Activated T-cell treated with anti-CD3 and anti-CD28 coated beads for 48 hours (primary cell): ENCODE results near the gene GIT2.
"Not testable (repeated sequence)": the region's sequence is repeated elsewhere in the genome, so short reads cannot be mapped to it uniquely, and the experiment has no call there.

Experiments
- DNase-seq: peaks from one replicate; pipeline ENCODE4 v3.0.0-alpha.2; 2020; ENCODE audit warnings: low read depth

The GIT2 gene

DNA sequence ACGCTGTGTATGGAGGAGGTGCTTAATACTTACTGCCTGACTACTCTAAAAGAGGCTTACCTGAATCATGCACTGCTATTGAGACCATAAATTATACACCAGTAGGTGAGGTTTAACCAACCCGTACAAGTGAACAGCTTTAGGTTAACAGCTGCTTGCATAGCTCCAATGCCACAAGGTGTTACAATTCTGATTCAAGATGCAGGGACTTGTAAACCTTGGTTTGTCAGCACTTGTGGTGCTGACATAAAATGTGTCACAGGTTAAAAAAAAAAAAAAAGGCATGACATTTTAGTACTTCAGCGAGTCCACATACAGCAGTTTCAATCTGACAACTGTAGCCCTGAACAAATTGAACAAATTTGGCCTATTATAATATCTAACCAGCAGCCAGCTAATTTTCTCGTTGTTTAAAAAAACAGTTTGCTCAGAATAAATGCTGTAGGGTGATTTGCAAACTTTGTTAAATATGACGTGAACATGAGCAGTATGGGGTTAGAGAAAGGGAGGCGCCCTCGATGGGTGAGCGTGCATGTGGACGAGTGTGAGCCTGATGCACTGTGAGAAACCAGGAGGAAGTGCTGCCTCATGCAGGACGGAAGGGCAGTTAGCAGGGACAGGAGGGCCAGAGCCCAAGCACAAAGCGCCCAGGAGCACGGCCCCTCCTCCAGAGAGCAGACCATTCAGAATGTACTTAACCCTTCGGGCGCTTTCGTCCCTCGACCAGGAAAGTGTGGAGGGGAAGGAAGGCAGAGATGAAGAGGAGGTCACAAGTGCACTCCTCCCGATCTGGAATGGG lies 51.4 kb downstream of the GIT2 start:
- DNase-seq: no peak

DNA sequence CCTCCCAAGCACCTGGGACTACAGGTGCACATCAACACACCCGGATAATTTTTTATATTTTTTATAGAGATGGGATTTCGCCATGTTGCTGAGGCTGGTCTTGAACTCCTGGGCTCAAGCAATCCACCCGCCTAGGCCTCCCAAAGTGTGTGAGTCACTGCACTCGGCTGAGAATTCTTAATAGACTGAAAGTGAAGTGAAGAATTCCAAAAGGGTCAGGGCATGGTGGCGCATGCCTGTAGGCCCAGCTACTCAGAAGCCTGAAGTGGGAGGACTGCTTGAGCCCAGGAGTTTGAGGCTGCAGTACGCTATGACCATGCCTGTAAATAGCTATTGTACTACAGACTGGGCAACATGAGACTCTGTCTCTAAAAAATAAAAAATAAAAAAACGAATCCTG lies 52.4 kb downstream of the GIT2 start:
- DNase-seq: no peak

DNA sequence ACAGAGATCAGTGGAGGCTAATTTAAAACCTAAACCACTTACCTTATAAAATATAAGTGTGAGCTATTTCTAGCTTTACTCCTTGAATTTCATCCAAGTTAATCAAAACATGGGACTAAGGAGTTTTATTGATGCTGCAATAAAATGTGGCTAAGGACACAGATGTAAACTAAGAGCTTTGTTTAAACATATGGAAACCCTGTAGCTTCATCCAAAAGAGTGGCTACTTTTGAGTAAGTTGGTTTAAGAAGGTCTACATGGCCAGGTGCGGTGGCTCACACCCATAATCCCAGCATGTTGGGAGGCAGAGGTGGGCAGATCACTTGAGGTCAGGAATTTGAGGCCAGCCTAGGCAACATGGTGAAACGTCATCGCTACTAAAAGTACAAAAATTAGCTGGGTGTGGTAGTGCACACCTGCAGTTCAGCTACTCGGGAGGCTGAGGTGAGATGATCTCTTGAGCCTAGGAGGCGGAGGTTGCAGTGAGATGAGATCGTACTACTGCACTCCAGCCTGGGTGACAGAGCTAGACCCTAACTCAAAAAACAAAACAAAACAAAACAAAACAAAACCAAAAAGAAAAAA lies 55.7 kb downstream of the GIT2 start:
- DNase-seq: no peak

DNA sequence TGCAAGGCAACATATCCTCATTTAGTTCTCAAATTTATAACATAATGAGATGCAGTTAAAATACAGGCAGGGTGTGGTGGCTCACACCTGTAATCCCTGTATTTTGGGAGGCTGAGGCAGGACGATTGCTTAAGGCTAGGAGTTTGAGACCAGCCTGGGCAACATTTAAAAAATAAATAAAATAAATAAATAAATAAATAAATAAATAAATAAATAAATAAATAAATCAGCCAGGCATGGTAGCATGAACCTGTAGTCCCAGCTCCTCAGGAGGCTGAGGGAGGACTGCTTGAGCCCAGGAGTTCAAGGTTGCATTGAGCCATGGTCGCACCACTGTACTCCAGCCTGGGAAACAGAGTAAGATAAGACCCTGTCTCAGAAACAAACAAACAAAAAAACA lies 56.7 kb downstream of the GIT2 start:
- DNase-seq: no peak

DNA sequence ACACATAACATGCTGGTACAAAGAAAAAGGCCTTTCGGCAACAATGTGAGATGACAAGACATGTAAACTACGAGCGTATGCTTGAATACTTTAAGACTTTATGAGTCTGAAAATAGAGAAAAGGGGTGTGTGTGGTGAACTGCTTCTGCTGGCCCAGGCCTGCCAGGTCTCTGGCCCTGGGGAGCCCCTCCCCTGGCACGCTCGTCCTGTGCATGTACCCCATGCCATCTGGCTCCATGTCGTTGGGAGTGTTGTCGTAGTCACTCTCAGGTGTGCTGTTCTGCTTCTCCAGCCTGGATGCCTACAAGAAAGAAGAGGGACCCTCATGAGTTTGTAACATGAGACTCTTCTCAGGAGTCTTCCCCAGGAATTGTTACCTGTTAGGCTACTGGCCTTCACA lies 57.2 kb downstream of the GIT2 start:
- DNase-seq: no peak

DNA sequence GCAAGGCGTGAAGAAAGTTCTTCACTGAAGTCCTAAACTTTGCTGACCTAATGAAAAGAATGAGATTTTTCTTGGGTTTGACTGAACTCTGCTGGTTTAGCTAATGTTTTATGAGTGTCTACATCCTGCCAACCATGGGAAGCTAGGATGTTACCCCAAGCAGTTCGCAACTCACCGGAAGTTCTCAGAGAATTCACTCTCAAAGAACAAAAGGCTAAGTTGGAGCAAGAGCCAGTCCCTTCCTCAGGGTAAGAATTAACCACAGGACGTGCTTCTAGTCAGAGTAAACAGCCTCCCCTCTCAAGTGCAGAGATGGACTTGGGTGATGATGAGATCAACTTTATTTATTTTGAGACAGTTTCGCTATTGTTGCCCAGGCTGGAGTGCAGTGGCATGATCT lies 58.8 kb downstream of the GIT2 start:
- no peak for DNase-seq

DNA sequence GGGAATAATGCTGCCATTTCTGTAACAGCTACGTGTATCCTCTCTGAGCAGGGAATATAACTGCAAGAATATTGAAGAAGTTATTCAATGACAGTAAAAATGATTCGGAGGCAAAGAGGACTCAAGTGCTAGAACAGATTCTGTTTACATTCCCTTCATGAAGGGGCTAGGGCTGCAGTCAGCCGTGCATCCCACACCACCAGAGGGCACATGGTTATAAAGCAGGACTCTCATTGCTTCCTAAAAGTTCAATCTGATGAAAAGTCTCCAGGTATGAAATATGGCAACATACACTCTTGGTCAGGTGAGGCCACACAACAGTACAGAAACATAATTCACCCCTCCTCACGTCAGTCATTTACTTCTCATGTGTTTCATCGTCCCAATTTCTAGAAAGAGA lies 62.1 kb downstream of the GIT2 start:
- no peak for DNase-seq

DNA sequence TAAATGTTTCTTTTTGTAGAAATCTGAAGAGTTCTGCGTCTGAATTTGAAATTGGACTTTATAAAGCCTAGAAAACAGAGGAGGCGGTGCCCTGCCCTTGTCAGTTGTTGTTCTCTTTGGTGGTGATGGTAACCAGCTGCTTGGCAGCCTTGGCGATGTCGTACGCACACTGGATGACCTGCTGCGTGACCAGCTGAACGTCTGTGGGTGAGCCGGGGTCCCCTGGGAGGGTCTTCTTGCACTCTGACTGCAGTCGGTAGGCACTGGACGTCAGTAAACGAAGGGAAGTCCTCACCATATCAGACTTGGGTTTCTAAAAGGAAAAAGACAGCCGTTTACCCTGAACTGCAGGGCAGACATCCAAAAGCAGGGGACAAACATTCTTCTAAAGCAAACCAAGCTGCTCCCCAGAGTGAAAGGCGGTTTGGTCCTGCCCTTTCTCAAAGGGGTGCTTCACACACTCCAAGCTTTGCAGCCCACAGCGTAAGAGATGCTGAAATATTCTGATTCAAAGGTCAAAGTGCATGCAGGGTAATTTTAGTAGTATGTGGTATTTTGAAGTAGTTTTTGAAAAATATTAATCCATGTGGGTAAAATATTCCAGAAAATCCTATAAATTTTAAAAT lies 63.2 kb downstream of the GIT2 start:
- no peak for DNase-seq

DNA sequence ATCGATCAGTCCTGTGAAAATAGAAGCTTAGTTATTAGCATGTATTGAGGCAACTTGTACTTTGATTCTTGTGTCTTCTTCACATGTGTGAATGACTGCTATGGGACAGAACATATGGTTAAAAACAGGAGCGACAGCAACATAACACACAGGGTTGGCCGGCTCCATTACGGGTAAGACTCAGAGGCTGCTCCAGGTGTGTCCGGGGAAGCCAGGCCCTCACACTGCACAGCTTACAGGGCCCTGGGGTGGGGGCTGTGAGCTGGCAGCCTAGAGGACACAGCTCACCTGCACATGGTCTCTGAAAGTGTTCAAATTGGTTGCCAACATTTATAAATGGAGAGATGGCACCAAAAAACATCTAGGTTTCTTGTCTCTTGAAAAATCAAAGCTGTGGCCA lies 65.0 kb downstream of the GIT2 start:
- no peak for DNase-seq

DNA sequence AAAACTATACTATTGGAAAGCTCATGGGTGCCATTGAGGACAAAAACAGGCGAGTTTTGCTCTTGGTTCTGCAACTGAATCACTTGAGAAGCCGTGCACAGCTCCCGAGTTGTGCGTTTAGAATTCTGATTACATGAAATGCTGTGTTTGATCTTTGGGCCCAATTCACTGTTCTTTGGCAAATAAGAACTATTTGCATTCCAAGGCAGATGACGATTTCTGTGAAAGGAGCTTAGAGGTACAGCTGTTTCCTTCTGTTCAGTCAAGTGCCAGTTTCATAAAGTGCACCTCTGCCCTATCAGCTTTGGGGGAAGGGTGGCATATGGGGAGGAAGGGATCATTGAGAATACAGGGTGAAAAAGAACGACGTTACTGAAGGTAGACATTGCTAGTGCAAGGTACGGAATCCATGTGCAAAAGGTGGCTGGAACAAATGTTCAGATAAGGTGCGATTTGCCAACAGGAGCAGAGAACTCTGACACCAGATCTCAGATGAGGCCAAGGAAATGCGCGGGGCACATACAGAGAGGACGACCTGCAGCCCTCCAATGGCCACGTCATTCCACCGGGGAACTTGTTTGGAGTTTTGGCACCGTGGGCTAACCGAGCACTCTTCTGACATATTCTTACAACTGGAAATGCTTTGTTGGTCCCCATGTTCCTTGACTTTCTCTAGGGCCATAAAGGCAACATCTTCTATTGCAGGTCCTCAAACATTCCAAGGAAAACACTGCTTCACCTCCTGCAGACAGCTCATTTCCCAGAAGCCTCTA lies 66.0 kb downstream of the GIT2 start:
- no peak for DNase-seq

DNA sequence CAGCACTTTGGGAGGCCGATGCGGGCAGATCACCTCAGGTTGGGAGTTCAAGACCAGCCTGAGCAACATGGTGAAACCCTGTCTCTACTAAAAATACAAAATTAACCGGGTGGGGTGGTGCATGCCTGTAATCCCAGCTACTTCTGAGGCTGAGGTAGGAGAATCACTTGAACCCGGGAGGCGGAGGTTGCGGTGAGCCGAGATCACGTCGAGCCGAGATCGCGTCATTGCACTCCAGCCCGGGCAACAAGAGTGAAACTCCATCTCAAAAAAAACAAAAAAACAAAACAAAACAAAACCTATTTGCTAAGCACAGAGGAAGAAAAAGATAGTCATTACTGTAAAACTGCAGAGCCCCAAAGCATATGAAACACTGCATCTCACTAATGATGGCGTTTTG lies 66.8 kb downstream of the GIT2 start:
- not testable (repeated sequence) for DNase-seq

DNA sequence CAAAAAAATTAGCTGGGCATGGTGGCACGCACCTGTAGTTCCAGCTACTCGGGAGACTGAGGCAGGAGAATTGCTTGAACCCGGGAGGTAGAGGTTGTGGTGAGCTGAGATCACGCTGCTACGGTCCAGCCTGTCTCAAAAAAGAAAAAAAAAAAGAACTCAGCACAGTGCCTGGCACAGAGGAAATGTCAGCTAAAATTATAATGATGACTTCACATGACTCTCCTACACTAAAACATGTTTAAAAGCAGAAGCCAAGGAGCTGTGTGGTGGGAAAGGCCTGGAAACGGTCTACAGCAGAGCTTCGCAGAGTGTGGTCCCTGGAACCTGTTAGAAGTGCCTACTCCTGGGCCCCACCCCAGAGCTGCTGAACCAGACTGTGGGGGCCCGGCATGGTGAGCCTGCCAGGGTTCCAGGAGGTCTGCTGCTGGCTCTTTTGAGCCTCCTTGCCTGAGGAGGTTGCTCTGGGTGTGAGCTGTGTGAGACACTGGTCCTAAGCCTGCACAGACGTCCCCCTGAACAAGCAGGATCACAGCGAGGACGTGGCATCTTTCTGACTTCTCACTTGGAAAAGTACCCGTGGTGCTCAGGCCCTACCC lies 68.0 kb downstream of the GIT2 start:
- DNase-seq: no peak

DNA sequence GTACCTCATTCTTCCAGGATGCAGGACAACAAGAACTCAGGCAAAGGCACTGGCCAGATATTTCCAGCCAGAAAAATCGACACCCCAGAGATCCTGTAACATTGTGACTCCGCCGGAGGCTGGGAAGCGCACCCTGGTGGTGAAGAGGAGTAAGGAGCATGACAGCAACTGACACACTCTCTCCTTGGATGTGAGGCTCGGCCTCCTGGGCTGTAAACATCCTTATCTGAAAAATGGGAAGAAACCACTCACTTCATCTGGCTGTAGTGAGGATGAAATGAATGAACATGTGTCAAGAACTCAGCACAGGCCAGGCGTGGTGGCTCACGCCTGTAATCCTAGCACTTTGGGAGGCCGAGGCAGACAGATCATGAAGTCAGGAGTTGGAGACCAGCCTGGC lies 68.5 kb downstream of the GIT2 start:
- peak; percentile 15 for DNase-seq

DNA sequence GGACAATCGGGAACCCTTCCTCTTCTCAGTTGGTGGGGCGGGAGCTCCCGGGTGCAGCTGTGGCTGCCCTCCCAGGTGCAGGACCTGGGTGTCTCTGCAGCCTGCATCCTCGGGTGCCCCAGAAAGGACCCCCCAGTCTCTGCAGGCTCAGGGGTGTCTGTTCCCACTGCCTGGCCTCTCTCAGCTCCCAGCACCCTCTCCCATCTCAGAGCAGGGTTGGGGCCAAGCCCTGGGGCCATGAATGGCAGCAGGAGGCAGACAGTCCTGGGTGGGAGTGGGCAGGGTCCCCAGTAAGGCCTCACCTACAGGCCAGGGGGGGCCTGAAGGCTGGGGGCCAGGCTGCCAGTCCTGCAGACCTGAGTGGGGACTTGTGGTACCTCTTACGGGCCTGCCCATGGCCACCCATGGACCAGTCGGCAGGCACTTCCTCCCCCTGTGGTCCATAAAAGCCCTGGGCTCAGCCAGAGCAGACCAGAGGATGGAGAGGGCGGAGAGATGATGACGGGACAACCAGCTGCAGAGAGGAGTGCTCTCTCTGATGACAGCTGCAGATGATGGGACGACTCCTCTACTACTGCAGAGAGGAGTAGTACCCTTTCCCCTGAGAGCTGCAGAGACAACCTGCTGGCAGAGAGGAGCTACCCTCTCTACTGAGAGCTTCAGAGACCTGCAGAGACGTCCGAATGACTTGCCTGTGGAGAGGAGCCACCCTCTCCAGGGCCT lies 69.5 kb downstream of the GIT2 start:
- DNase-seq: no peak

DNA sequence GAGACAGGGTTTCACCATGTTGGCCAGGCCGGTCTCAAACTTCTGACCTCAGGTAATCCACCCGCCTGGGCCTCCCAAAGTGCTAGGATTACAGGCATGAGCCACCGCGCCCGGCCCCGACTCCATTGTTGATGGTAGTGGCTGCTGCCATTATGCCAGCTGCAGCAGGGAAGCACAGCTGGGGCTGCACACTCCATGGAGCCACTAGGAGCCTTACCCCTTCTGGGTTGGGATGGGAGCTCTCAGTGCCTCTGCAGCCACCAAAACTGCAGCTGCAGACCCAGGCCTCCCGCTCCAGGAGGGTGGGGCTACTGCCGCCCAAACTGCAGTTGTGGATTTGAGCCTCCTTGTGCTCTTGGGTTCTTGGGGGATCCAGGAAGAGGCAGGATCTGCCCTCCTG lies 70.2 kb downstream of the GIT2 start:
- DNase-seq: no peak

DNA sequence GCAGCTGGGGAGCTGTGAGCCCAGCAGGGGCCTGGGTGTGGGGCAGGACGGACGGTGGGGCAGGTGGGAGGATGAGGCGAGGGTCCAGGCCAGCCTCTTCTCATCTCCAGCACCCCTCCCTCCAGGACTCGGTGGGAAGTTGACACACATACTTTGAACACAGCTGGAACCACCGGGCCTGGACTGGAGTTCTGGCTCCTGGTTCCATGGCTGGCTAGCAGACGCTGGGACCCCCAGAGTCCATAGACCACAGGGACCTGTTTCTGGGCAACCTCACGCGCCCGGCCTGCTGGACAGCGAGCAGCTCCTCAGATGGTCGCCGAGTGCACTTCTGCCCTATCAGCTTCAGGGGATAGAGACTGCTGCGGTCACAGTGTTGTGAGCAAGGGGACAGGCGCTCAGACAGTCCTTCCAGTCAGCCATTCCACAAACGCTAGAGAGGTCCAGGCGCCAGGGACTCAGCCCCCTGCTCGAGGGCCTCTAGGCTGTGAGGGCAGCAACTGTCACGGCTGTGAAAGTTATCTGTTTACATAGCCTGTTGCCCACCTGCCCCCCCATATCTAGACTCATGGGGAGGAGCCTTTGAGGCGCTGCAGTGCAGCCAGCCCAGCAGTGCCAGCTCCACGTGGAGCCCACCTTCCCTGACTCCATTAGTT lies 70.9 kb downstream of the GIT2 start:
- no peak for DNase-seq

DNA sequence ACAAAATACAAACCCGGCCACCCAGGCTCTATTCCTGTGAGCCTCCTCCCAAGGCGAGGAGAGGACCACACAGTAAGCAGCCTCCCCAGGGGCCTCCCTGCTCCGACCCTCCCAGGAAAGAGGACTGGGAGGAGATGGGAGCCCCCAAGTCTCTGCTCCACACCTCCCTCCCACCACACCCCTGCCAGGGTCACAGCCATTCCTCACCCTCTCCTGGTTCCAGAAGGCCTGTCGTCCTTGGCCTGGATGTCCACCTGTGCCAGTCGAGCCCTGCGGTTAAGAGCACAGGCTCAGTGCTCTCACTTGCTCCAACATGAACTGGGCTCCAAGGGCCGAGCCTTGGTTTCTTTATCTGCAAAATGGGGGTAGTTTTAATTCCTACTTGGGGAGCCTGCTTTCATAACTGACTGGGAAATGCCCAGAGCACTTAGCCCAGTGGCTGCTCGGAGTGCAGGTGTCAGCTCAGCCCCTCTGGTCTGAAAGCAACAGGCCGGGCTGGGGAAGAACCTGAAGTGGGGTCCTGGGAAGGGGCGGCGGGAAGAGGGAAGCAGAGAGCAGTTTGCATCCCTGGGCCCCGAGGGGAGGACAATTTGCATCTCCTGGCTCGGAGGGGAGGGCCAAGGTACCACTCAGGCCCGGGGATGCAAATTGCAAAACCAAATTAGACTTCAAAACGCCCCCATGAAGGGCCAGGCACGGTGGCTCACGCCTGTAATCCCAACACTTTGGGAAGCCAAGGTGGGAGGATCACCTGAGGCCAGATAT lies 72.5 kb downstream of the GIT2 start:
- no peak for DNase-seq

DNA sequence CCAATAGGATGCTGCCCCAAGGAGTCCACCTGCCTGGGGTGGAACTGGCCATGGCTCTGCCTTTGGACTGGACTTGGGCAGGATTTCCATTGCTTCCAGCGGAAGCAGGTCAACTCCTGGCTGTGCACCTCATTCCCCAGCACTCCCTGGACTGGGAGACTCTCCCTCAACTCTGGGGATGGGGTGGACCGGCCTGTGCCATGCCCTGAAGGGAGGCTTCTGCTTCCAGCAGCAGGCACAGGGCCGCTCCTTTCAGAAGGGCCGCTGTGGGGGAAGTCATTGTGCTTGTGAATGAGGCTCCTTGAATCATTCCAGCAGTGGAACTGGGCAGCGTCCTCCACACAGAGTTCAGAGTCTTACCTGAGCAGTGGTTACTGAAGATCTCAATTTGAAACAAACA lies 73.1 kb downstream of the GIT2 start:
- no peak for DNase-seq

DNA sequence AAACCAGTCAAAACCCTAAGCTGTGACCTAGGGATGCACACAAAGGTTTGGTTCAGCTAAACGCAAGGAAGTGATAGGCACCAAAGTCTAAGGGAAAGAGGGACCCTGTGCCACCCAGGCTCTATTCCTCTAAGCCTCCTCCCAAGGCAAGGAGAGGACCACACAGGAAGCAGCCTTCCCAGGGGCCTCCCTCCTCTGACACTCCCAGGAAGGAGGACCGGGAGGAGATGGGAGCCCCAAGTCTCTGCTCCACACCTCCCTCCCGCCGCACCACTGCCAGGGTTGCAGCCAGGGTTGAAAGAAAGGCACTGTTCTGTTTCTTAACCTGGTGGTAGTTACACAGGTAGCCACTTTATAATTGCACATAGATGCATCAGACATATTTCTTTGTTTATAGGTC lies 74.2 kb downstream of the GIT2 start:
- DNase-seq: no peak

DNA sequence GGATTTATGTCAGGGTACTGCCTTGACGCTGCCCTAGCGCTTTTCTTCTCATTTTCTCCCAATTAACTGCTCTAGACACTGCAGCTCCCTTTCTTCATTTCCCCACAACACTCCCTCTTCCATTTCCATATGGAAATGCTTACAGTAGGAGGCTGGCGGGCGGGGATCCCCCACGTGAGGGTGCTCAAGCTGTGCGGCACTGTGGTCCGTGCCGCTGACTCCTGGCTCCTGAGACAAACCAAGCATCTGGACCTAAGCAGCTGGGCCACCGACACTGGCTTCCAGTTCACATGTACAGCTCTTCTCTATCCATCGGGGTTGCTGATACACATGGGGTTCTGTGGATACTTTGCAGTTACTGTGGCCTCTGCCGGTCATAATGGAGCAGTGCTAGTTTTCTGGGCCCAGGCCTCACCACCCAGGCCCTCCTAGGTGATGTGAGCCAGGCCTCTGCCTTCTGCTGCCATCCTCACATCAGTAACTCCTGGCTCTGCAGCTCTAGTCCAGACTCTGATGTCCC lies 75.8 kb downstream of the GIT2 start:
- DNase-seq: no peak
